Astrocyte of the cerebellum (primary cell): ENCODE measurements around the gene PCNT.

Experiments used
- DNase-seq: peaks from one replicate; pipeline ENCODE4 v3.0.0-alpha.2; 2011; ENCODE audit warnings: low read depth
- H3K4me3 ChIP-seq: 2 replicates; pipeline ENCODE4 v1.5.1; 2011; ENCODE audit warnings: mild to moderate bottlenecking, low read depth, low read length, moderate library complexity
- CTCF ChIP-seq: IDR thresholded peaks from 2 replicates; pipeline ENCODE4 v1.5.1; 2012; ENCODE audit warnings: low read length, low read depth, moderate library complexity, mild to moderate bottlenecking; ENCODE audit errors: missing control alignments
- in situ Hi-C: cut with HindIII; loops from 2 replicates; pipeline ENCODE4 v1.10.0; 2017; ENCODE audit warnings: low sequenced_read_pairs

PCNT gene

DNA sequence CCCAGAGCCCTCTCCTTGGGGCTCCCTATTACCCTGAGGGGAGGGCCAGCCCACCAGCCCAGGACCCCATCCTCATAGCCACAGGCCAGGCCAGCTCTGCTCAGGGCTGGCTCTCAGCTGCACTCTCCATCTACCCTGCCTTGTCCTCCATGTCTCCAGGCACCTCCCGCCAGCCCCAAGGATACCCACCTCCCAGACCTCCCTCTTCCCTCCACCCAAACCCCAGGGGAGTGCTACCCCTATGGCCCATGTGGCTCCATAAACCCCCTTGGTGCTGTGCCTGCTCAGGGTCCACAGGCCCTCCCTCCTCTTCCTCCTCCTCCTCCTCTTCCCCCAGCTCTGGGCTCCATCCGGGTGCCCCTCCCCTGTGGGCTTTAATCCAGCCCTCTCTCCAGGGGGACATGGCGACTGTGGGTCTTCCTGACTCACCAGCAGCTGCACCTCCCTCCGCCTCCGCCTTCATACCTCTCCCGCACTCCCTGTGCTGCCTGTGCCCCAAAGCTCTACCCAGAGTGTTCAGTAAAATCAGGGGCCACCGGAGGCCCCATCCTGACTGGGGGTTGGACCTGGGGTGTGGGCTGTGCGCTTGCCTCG is 28.7 kb upstream of the PCNT start:
- DNase-seq = no peak
- in situ Hi-C loops = no loop called here
- H3K4me3 ChIP-seq = no peak overlapping the region
- TF ChIP-seq CTCF = no peak

GRCh38 chr21:46295996-46296752 is 27.8 kb upstream of the PCNT start:
- no peak overlapping the region for H3K4me3 ChIP-seq
- no peak for TF ChIP-seq CTCF
- no peak for DNase-seq
- in situ Hi-C loops = no loop called here

DNA sequence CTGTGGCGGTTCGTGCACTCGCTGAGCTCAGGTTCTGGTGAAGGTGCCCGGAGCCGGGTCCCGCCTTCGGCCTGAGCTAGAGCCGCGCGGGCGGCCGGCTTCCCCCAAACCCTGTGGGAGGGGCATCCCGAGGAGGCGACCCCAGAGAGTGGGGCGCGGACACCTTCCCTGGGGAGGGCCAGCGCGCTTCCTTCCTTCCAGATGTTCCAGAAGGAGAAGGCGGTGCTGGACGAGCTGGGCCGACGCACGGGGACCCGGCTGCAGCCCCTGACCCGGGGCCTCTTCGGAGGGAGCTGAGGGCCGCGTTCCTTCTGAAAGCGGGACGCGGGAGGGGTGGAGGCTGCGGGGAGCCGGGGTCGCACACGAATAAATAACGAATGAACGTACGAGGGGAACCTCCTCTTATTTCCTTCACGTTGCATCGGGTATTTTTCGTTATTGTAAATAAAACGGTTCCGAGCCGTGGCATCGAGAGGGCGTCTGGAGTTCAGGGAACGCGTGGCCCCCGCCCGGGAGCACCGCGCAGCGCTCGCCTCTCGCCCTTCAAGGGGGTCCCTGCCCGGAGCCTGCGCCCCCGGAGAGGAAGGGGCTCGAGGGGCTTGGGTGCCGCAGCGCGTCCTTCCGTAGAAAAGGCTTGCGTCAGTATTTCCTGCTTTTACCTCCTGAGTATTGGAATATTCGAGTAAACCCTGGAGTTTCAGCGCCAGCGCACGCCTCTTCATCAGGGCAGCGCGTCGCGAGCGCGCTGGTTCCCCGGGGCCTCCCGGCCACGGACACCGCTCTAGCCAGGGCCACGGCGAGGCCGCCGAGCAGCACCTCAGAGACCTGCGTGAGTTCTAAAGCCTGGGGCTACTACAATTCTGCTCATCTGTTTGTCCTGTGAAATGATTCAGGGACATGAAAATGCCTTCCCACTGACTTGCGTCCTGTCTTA is 26.4 kb upstream of the PCNT start:
- no peak for TF ChIP-seq CTCF
- in situ Hi-C loops = no loop called here
- no peak for DNase-seq
- peak overlapping the region; percentile 22 for H3K4me3 ChIP-seq

DNA sequence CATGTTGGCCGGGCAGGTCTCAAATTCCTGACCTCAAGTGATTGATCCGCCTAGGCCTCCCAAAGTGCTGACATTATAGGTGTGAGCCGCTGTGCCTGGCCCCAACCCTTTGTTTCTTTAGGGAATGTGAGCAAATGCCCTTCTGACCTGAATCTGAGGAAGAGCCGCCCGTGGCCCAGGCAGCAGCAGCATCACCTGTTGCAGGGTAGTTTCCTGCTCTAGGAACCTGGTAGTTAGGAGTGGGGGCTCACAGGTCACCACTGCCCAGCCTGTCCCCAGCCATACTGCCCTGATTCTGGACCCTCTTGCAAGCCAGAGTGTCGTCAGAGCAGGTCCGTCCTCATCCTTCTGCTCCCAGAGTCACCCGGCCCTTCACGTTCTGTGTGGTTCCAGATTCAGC is 24.8 kb upstream of the PCNT start:
- H3K4me3 ChIP-seq = no peak overlapping the region
- no peak for DNase-seq
- in situ Hi-C loops = no loop called here
- TF ChIP-seq CTCF = no peak

GRCh38 chr21:46301759-46302158 is 22.2 kb upstream of the PCNT start:
- no peak for DNase-seq
- TF ChIP-seq CTCF = no peak
- in situ Hi-C loops = no loop called here
- no peak overlapping the region for H3K4me3 ChIP-seq

DNA sequence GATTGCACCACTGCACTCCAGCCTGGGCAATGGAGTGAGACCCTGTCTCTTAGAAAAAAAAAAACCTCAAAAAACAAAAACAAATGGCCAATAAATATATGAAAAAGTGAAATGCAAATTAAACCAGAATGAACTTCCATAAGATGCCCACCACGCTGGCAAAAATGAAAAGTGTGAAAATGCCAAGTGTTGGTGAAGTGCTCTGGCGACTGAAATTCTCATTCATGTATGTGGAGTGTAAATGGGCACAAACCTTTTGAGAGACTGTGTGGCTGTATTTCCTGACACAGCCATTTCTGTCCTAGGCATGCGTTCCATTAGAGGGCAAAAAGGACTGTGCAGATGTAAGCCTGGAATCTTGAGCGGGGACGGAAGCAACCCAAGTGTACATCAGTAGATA is 19.5 kb upstream of the PCNT start:
- in situ Hi-C loops = no loop called here
- no peak for TF ChIP-seq CTCF

More for the DNA sequence above, 19.5 kb upstream of the PCNT start:
- no peak for DNase-seq
- H3K4me3 ChIP-seq = no peak overlapping the region
